Umbilical cord (tissue), 2 donors: Measurements from ENCODE around the gene CD44. TPM values are rescaled to one million over a fixed set of nuclear protein-coding genes. Genes with fewer than 3 reads are reported as not detected.

Source experiments
- DNase-seq: peaks from one replicate; pipeline ENCODE4 v3.0.0-alpha.2; 2015; ENCODE audit warnings: low spot score
- total RNA-seq: library from RNA; depleted of rRNA; stranded (reverse); fragments of >200 nt; gene quantifications from one replicate; pipeline ENCODE4 v1.2.3, GENCODE V29; 2014; ENCODE audit warnings: low replicate concordance; ENCODE audit not compliant: insufficient read depth

CD44 gene
- total RNA-seq, 1 donor from 2014 or later: 68.4 TPM

- no peak for DNase-seq
Observed at GRCh38 chr11:35260342-35260985, 121.5 kb downstream of the CD44 start.

- DNase-seq: no peak
Observed at GRCh38 chr11:35261197-35261596, 122.2 kb downstream of the CD44 start.

DNA sequence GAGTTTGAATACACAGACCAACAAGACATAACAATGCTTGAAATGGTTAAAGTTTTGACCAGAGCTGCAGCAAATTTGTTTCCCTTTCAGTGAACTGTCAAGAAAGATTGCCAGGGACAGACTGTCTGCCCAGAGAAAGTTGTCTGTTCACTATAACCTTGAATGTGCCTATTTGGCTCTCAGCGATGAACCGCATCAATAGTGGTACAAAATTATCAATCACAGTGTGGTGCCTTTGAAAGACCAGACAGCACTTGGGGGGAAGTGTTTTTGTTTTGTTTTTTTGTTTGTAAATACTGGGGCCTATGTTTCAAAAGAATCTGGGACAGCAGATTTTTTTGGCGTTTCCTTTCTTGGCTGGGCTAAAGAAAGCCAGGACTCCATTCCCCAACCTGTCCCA, 123.1 kb downstream of the CD44 start:
- no peak for DNase-seq

- no peak for DNase-seq
Observed at GRCh38 chr11:35262735-35263134, 123.8 kb downstream of the CD44 start.

GRCh38 chr11:35265755-35266454, 126.9 kb downstream of the CD44 start:
- DNase-seq: no peak

GRCh38 chr11:35267504-35267903, 128.5 kb downstream of the CD44 start:
- DNase-seq: no peak

GRCh38 chr11:35270342-35270741, 131.4 kb downstream of the CD44 start:
- no peak for DNase-seq

DNA sequence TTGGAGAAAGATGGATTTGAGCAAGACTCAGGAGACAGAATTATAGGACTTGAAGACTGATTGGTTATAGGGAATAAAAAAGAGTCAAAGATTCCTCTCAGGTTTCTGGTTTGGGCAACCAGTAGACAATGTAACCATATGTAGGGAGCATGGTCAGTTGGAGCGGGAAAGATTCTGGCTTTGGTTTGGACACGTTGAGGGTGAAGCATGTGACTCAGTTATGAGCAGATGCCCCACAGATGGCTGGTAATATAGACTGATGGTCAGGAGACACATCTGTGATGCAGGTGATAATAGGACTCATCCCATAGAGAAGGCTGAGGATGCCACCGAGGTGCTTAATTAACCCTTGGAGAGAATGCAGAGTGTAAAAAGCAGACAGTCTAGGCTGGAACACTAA, 132.1 kb downstream of the CD44 start:
- DNase-seq: no peak

- no peak for DNase-seq
Observed at GRCh38 chr11:35272391-35272902, 133.5 kb downstream of the CD44 start.

DNA sequence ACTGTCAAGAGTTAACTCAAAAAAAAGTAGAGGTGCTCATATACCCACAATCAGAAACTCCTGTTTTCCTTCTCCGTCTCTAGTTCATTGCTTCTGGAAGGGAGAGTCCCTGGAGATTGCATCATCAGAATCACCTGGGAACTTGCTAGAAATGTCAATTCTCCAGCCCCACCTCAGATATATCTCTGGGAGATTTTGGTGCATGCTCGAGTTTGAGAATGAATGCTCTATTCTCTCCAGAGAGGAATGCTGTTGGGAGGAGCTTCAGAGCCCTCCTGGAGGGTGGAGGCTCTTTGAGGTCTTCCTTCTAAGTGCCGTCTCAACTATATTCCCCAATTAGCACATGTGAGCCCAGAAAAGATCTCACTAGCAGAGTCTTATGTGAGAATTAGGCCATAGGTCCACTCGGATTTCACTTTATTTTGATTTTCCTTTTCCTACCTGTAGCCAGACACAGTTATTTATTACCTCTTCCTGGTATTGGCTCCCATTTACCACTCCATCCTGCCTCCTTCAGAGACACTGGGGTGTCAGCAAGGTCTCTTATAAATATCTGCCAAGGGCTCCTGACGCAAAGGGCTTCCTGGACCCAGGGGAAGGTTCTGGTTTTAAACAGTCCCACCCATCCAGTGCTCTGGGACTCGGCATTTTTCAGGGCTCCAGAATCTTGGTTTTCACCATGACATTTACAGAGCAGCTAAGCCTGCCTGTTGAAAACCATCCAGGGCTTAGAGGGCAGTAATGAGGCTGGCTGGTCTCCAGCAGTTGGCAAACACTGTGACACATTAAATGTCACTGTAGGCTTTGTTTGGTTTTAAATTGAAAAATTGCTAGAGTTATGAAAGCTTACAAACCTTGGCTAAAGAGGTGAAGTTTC, 136.2 kb downstream of the CD44 start:
- no peak for DNase-seq

GRCh38 chr11:35275786-35276170, 136.8 kb downstream of the CD44 start:
- no peak for DNase-seq

DNA sequence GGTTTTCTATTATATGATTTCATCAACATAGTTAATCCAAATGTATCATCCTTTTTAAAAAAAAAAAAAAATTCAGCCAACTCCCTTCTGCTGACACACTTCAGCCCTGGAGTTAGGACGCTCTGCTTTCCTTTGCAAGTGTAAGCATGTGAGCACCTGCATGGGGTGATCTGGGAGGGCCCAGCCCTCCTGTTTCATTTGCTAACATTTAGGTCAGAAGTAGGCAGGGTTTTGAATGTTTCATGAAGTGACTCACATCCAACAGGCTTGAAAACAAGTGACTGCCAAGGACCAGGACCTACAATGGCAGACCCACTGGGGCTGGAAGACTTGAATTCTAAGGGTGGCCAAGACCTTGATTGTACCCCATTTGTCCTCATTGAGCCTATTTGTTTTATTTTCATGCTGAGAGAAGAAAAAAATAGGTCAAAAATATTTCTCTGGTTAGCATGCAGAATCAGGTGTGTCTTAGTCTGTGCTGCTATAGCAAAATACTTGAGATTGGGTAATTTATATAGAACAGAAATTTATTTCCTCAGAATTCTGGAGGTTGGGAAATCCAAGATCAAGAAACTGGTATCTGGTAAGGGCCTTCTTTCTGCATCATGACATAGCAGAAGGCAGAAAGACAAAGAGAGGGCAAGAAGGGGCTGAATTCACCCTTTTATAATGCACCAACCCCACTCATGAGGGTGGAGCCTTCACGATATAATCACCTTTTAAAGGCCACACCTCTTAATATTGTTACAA, 137.6 kb downstream of the CD44 start:
- peak; percentile 45 for DNase-seq

DNA sequence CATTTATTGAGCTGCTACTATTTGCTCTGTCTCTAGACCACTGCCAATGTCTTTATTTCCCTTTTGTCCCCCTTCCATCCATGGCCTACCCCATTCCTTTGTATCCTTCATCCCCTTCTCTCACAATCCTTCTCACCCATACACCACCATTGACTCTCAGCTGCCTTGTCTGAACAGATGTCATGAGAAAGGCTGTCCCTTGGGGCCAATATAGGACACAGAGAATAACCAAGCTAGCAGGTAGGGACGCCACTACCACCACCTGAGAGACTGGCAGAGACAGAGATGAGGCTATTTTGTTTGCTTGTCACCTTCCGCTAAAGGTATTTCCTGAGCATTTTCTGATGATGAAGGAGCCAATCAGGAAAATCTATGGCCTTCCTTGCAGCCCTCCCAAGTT, 138.9 kb downstream of the CD44 start:
- DNase-seq: no peak

DNA sequence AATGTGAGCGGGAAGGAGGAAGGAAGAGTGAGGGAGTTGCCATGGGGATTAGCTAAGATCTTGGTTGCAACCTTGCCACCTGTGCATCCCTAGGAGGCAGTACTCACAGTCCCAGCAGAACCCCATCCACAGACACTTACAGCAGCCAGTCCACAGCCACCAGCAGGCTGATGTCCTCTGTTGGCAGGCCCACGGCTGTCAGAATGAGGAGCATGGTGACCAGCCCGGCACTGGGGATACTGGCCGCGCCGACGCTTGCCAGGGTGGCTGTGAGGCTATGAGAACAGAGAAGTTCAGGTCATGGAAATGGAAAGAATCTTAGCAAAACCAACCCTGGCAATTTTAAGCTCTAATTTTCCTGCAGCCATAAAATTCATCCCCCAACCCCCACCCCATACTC, 141.8 kb downstream of the CD44 start:
- no peak for DNase-seq

DNA sequence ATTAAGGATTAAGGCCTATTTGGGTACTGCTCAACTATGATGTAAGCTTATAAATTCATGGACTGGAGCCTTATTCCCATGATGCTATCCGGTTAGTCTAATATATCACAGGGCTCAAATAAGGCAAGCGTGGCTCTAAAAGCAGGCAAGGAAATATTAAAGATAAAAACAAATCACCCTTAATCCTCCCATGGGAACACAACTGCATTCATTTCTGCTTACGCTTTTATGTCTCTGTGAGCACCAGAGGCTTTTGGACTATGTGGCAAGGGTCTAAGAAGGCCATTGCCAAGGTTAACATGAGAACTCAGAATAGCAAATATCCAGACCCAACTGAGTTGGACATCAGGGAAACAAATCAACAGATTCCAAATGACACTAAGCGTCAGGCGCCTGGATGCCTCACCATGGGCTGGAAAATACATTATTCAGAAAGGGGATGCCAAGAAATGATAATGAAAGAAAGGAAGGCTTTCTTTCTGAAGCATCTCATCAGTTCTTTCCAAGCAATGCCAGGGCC, 142.3 kb downstream of the CD44 start:
- DNase-seq: peak; percentile 96

Other genes starting within 250 kb of the CD44 start
- gene APIP, start 222.8 kb upstream of the CD44 start, total RNA-seq: 28.9 TPM
- 39.2 TPM for gene PDHX, start 222.6 kb upstream of the CD44 start, total RNA-seq